ENCODE measurements around the gene PPIL6.

DNA sequence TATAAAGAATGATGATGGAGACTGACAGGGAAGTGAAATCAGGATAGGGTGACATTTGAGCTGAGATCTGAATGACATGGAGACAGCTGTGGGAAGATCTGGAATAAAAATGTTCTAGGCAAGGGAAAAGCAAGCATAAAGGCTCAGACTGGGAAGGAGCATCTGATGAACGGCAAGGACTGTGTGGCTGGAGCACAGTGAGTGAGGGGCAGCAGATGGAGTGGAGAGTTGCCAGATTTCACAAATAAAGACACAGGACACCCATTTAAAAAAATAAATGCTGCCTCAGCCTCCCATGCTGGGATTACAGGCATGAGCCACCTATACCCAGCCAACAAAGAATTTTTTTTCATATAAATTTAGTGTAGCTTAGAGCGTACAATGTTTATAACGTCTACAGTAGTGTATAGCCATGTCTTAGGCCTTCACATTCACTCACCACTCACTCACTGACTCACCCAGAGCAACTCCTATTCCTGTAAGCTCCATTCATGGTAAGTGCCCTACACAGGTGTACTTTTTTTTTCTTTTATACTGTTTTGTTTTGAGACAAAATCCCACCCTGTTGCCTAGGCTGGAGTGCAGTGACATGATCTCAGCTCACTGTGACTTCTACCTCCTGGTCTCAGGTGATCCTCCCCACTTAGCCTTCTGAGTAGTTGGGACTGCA lies 45.0 kb upstream of the PPIL6 start:
- TF ChIP-seq, protein P1, sequence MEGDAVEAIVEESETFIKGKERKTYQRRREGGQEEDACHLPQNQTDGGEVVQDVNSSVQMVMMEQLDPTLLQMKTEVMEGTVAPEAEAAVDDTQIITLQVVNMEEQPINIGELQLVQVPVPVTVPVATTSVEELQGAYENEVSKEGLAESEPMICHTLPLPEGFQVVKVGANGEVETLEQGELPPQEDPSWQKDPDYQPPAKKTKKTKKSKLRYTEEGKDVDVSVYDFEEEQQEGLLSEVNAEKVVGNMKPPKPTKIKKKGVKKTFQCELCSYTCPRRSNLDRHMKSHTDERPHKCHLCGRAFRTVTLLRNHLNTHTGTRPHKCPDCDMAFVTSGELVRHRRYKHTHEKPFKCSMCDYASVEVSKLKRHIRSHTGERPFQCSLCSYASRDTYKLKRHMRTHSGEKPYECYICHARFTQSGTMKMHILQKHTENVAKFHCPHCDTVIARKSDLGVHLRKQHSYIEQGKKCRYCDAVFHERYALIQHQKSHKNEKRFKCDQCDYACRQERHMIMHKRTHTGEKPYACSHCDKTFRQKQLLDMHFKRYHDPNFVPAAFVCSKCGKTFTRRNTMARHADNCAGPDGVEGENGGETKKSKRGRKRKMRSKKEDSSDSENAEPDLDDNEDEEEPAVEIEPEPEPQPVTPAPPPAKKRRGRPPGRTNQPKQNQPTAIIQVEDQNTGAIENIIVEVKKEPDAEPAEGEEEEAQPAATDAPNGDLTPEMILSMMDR (IDR thresholded peaks at IDR 0.05), result no peak
- no peak for TF ChIP-seq POLR2A (IDR thresholded peaks at IDR 0.05)
